Stimulated activated CD4-positive, alpha-beta T cell treated with anti-CD3 and anti-CD28 coated beads, Interleukin-2, amount 100 ng/mL, for 24 hours (primary cell): ENCODE data around the gene TNIK.
"Not testable (repeated sequence)": the region's sequence is repeated elsewhere in the genome, so short reads cannot be mapped to it uniquely, and the experiment has no call there.

Experiments used
- DNase-seq, 2 donors: peaks; one replicate each; pipeline ENCODE4 v3.0.0-alpha.2; 2020

Gene TNIK

GRCh38 chr3:171304498-171304897, 155.7 kb downstream of the TNIK start:
- DNase-seq: not testable (repeated sequence)

- not testable (repeated sequence) for DNase-seq
Measured at GRCh38 chr3:171304017-171304416, 156.2 kb downstream of the TNIK start.

DNA sequence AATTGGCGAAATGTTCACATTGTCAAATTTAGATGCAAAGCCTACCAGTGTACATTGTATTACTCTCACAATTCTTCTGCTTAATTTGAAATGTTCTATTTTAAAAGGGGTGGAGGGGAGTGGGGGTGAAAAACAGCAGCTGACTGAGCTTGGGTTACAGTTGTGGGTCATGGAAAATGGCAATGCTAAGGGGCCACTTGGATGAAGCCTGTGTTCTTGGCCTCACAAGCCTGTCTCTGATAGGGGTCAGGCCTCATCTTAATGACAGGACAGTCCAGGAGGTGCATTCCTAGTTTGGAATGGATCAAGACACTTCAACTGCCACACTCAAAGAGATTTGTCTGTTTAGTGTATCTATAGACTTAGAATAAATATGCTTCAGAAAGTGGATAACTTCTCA, 158.2 kb downstream of the TNIK start:
- no peak for DNase-seq

DNA sequence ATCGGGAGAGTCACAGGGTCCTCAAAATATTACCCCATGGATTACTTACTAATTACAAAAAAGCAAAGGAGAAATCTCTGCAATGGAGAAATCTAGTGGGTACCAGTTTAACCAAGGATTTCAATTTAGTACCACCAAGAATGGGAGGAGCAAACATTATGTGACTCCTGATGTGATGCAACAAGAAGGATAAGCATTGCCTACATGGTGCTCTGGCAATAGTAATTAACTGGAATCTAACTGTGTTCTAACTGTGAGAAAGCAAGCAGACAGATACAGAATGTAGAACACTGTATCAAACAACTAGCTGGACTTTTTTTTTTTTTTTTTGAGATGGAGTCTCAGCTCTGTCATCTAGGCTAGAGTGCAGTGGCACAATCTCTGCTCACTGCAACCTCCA, 159.2 kb downstream of the TNIK start:
- no peak for DNase-seq

GRCh38 chr3:171297951-171298350, 162.3 kb downstream of the TNIK start:
- DNase-seq: no peak

GRCh38 chr3:171297207-171297606, 163.0 kb downstream of the TNIK start:
- no peak for DNase-seq

DNA sequence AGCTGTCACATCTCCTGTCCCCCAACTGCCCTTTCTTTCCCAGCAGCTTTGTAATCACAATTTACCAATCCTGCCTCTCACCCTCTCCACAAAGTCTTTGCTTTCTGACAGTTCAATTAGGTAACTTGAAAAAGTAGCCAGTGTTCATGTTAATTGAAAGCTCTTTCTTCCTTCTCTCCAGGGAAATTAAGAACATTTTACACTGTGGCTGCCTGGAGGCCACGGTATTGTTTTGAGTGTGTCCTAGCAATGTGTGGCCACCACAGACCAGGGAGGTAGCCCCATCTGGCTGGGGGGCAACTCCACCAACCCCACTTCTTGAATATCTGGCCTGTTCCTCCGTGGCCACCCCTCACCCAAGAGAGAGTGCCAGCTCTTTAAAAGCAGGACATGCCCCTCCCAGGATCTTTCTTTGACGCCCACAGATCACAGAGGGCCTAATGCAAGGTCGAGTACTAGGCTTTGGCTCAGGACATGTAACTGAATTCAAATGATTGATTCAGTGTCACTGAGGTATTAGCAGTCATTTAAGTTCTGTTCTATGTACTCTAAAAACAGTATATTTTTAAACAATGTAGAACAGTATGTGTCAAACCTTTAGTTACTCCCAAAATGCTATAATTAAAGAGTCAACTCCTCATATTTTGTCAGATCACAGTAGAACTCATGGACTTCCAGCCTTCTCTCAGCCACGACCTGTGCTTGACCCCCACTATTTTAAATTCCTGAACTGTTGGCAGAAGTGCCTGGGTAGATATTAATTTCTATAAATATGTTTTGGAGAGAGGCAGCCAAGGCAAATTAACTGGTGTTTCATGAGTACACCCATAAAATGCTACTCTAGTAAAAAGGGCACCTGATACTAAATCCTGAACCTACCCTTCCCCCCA, 164.5 kb downstream of the TNIK start:
- no peak for DNase-seq

DNA sequence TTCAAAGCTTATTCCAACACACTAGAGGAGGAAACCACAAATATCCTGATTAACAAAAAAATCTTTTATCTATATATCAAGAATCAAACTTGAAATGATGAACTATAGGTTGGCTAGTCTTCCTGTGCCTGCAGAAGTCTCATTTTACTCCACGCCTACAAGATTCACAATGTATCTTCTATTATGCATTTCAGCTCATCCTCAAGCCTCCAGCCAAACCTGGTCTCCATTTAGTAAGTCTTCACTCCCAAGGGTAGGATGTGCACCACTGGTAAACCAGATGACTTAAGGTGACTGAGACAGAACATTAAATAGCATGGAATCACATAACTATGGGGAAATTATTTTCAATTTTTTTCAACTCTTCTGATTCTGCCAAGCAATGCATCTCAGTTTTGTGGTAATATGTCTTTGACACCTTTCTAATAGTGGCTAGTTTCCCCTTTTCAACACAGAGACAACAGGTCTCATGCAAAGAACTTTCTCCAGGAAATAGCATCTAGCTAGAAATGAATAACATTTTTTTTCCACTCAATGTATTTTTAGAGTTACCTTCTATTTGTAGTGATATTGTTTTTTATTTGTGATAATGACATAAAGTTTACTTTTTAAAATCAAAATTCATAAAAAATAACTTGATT, 166.9 kb downstream of the TNIK start:
- no peak for DNase-seq

GRCh38 chr3:171290680-171291079, 169.5 kb downstream of the TNIK start:
- DNase-seq: no peak

- DNase-seq: no peak
Measured at GRCh38 chr3:171289291-171289690, 170.9 kb downstream of the TNIK start.

DNA sequence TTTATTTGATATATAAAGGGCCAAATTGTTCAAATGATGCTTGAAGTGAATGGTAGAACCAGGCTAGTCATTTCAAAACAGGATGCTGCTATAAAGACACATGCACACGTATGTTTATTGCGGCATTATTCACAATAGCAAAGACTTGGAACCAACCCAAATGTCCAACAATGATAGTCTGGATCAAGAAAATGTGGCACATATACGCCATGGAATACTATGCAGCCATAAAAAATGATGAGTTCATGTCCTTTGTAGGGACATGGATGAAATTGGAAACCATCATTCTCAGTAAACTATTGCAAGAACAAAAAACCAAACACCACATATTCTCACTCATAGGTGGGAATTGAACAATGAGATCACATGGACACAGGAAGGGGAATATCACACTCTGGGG, 172.4 kb downstream of the TNIK start:
- DNase-seq: not testable (repeated sequence)

- no peak for DNase-seq
Measured at GRCh38 chr3:171286580-171287249, 173.5 kb downstream of the TNIK start.

DNA sequence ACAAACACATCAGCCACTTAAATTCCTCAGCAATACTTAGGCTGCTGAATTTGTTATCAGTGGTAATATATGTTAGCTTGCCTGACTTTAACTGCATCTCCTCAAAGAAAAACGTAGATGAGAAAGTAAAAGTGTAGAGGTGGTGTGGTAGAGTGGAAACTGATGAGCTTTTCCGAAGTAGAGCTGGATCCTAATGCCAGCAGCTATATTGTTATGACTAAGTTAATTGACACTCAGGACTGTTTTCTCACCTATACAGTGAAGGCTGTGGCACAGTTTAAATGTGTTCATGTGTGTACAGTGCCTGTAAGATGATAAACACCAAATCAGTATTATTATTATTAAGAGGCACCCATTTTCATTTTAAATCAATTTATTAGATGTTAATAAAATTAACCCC, 174.9 kb downstream of the TNIK start:
- no peak for DNase-seq

DNA sequence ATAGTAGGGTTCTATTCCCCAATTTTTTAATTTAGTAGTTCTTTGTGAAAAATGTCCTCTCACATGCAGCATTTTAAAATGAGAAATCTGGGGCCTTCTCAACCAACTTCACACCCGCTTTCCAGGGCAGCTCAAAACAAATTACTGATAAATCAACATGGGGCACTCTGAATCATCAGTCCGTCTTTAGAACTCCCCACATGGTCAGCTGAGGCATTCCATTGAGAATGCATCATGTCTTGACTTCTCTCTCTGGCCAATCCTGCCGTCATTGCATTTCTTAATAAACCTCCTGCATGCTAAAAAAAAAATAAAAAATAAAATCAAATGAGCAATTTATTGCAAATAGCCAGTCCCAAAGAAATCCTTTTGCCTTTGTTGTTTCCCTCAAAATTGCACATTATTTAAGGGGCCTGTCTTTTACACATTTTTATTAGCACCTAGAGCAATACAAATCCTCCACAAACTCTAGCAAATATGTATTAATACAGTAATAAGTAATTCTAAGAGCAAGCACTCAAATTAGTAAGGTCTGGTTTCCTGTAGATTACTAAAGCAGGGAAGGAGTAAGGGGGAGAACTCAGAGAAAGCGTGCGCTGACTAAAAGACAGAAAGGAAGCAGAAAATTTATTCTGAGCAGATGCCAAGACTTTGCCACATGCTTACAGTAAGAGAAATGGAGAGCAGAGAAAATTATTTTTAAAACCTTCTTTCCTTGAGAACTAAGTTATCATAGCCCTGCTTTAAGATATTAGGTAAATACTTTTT, 175.7 kb downstream of the TNIK start:
- DNase-seq: no peak

GRCh38 chr3:171283848-171284222, 176.4 kb downstream of the TNIK start:
- no peak for DNase-seq

DNA sequence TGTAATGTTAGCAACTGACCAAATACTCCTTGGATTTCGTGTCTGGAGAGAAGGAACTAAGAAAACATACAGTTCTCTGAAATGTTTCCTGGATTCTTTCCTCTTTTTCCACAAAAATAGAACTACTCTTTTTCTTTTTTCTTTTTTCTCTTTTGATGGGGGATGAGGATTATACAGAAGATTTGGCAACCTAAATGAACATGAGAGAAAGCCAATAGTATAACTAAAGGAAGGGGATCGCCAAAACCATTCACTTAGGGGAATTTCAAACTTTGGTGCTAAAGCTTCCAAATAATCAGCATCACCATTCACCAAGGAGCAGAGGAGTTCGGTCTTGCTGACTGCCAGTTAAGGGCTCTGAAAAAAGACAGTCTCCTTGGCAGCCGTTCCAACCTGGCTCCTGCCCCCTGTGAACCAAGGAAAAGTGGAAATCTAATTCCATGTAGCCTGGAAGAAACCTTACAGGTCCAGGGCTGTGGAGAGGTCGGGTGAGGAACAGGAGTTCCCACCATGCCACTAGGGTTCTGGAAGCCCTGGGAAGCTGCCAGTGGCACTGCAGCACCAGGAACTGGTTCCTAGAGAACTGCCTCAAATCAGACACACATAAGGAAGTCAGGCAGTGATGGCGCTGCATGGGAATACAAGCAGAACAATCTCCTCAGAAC, 176.9 kb downstream of the TNIK start:
- no peak for DNase-seq

DNA sequence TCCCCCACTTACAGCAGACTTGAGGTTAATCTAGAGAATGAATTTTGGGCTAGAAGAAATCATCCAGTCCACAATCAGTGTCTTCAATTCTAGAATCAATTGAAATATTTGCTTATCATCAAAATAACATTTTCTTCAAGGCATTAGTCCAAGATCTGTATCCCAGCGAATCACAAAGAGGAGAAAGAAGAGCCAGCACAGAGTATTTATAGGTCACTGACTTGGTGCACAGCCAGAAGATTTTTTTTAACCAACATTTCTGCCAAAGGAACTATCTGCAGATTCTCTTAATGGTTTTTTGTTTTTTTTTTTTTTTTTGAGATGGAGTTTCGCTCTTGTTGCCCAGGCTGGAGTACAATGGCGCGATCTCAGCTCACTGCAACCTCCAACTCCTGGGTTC, 178.2 kb downstream of the TNIK start:
- DNase-seq: no peak

DNA sequence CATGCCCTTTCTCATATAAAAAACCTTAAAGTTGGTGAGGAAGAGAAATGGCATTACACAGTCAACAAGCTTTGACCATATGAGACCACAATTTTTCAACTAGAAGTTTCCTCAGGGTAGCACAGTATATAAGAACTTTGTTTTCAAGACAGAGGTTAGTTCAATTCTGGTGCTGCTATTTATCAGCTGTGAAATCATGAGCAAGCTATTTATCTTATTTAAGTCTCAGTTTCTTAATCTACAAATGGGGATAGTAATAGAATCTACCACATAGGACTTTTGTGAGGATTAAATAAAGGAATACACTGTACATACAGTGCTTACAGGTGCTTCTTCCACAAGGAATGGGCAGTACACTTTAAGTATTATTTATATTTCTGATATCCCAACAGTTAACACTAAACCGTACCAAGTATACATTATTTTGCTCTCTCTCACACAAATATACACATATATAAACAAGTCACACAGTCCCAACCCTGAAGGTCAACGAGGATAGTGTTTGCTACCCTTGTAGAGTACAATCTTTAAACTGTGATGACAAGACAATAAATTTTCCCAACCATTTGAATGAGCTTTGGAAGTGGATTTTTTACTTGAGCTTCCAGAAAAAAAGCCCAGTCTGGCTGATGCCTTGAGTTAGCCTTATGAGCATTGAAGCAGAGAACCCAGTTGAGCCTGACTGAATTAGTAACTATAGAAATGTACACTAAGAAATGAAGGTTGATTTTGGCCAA, 178.8 kb downstream of the TNIK start:
- DNase-seq: no peak

- DNase-seq: no peak
Measured at GRCh38 chr3:171279972-171280371, 180.2 kb downstream of the TNIK start.

DNA sequence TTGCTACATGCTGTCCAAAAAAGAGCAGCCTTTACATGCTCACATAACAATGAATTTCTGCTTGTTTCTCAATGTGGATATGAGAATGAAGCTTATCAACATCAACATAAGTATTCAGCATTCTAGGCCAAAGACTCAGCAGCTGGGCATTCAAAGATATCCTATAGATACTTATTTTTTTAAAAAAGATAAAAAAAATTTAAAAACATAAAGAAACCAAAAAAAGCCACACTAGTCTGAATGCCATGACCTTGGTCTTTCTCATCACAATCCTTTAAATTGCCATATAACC, 182.0 kb downstream of the TNIK start:
- DNase-seq: no peak

DNA sequence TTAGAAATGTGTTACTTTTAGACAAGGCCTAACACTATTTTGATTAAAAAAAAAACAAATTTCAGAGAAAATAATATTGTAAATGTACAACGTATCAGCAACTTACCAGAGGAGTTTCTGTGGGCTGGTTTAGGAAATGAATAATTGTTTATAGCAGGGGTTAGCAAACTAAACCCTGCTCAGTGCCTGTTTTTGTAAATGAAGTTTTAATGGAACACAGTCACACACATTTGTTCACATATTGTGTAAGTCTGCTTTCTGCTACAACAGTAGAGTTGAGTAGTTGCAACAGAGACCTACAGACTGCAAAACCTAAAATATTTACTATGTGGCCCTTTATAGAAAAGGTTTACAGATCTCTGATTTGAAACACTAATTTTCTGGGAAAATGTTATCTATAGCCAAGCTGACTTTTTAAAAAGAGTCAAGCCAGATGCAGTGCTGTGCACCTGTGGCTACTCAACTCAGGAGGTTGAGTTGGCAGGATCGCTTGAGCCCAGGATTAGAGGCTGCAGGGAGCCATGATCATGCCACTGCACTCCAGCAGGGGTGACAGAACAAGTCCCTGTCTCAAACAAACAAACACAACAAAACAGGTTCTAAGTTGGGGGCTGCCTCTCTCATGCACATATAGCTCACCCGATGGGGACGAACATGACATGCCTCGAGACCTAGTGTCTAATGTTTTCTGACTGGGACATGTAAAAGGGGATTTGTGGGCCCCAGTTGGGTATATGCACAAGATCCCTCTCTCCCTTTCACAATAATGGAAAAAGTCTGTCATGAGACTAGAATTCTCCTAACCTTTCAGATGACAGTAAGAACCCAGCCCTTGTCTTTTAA, 182.5 kb downstream of the TNIK start:
- no peak for DNase-seq
